D721Med (cell line): ENCODE results near the gene CDK14.
"Not testable (repeated sequence)": the region's sequence is repeated elsewhere in the genome, so short reads cannot be mapped to it uniquely, and the experiment has no call there.

Experiments used
- DNase-seq: peaks from one replicate; pipeline ENCODE4 v3.0.0; 2011; ENCODE audit warnings: low spot score; ENCODE audit not compliant: insufficient read length
- FAIRE-seq: peaks from 2 replicates; lab custom pipeline; 2011; peaks lifted over from hg19 to GRCh38; lab: Jason Lieb, UNC
- TF ChIP-seq, protein P1 (sequence below): IDR thresholded peaks from 2 replicates; pipeline ENCODE4 v1.5.1; 2012; ENCODE audit warnings: mild to moderate bottlenecking, control low read depth; ENCODE audit not compliant: insufficient read depth; ENCODE audit errors: missing control alignments

The CDK14 gene

GRCh38 chr7:90789736-90790306 lies 193.7 kb downstream of the CDK14 start:
- TF ChIP-seq, protein P1, sequence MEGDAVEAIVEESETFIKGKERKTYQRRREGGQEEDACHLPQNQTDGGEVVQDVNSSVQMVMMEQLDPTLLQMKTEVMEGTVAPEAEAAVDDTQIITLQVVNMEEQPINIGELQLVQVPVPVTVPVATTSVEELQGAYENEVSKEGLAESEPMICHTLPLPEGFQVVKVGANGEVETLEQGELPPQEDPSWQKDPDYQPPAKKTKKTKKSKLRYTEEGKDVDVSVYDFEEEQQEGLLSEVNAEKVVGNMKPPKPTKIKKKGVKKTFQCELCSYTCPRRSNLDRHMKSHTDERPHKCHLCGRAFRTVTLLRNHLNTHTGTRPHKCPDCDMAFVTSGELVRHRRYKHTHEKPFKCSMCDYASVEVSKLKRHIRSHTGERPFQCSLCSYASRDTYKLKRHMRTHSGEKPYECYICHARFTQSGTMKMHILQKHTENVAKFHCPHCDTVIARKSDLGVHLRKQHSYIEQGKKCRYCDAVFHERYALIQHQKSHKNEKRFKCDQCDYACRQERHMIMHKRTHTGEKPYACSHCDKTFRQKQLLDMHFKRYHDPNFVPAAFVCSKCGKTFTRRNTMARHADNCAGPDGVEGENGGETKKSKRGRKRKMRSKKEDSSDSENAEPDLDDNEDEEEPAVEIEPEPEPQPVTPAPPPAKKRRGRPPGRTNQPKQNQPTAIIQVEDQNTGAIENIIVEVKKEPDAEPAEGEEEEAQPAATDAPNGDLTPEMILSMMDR: no peak
- no peak for DNase-seq

GRCh38 chr7:90791596-90791995 lies 195.5 kb downstream of the CDK14 start:
- TF ChIP-seq, protein P1: no peak
- DNase-seq (no peak), FAIRE-seq (no peak)

More at GRCh38 chr7:90789736-90790306, 193.7 kb downstream of the CDK14 start:
- no peak for FAIRE-seq

DNA sequence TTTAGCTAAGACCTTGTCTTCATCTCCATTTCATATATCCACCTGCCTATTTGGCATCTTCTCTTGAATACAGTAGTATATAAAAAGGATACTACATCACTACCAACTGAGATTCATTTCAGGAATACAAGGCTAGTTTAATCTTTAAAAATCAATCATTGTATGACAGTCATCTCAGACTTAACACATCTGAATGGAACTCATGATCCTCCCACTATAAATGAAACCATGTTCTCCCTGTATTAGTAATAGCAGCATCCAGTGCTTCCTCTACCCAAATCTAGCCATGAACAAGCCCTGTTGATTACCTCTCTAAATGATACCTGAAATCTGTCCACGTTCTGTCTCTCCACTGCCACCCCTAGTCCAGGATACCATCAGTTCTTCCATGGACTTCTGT lies 196.2 kb downstream of the CDK14 start:
- TF ChIP-seq, protein P1: no peak
- DNase-seq (no peak), FAIRE-seq (no peak)

GRCh38 chr7:90794234-90794633 lies 198.1 kb downstream of the CDK14 start:
- not testable (repeated sequence) for FAIRE-seq, DNase-seq

GRCh38 chr7:90797596-90797995 lies 201.5 kb downstream of the CDK14 start:
- DNase-seq (no peak), FAIRE-seq (no peak)
- TF ChIP-seq, protein P1: no peak

DNA sequence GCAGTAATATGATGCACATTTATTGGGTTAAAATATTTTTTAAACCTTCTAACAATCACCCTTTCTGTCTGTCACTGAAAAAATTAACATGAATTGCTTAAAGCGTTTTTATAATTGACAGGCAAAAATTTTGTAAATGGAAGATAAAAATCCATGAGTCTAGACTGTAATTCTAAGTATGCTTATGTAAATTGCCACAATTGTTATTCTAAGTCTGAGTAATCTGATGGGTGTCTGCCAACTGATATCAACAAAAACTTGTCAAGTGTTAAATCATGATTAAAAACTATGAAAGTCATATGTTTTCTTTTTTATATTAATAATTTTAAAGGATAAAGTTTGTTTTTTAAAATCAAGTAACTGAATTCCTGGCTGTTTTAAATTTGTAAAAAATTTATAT lies 208.2 kb downstream of the CDK14 start:
- DNase-seq: no peak
- TF ChIP-seq, protein P1: no peak
- FAIRE-seq: no peak

DNA sequence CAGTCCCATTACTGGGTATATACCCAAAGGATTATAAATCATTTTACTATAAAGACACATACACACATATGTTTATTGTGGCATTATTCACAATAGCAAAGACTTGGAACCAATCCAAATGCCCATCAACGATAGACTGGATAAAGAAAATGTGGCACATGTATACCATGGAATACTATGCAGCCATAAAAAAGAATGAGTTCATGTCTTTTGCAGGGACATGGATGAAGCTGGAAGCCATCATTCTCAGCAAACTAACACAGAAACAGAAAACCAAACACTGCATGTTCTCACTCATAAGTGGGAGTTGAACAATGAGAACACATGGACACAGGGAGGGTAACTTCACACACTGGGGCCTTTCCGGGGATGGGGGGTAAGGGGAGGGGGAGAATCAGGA lies 219.4 kb downstream of the CDK14 start:
- FAIRE-seq, DNase-seq: not testable (repeated sequence)

DNA sequence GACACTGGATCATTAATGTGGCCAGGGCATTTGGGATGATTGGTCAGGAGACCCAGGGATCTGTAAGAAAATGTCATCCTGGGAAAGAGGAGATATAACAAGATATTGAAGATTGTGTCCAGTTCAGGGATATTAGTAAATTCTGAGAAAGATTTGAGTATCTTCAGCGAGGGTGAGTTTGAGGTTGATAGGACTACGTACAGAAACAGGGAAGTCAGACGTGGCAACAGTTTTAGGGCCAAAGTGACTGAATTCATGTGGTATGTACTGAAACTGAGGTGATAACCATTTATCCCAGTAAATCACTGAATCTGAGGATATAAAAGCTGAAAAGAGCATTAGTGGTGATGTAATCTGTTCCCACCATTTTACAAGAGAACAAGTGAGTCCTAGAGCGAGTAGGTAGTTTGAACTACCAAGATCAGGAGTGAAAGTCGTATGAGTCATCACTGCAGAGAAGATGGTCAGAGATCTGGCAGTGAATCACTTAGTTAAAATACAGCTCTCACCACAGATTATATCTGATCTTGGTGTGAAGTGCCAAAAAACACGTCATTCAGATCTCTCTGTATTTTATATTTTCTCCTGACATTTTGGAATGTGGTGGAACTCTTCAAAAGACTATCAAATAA lies 220.5 kb downstream of the CDK14 start:
- TF ChIP-seq, protein P1: no peak
- FAIRE-seq (peak; percentile 51), DNase-seq (no peak)
